ENCODE results near the gene HINT1. TPM values are rescaled to one million over a fixed set of nuclear protein-coding genes. Genes with fewer than 3 reads are reported as not detected.

HINT1 gene
- total and polyA plus RNA-seq, 7 donors, result 205 to 441 (median 280) TPM

DNA sequence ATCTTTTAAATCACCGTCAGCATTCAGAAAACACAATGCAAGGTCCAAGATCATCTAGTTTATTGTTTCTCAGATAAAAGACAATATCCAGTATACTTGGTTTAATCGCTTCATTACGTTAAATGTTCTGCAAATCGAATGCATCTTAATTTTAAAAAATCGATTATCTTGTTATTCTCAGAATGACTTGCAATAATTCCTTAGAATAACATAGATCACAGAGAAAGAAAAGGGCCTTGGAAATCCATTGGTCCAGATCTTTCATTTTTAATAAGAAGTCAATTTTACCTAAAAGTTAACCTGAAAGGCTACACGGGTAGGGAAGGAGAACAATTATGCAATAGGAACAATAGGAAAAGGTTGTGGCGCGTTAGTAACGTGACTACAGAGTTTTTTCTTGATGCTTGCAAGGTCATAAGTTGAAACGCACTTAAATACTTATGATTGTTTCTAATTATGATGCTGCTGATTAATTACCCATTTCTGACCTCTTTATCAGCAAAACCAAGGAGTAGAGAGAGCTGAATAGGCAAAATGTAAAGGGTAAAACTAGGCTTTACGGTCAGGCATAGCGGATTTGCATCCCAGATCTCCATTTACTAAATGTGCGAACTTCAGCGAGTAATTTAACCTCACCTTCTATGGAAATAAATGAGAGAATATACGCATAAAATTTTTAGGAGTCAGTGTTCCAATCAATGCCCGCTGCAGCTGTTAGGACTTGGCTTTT, 4.9 kb upstream of the HINT1 start:
- ATAC-seq, result no peak
- H3K4me3 ChIP-seq, result peak overlapping the region; percentile 84
- no peaks in the 10 kb centered on the region for H3K9me3 ChIP-seq
- intact Hi-C loops (cut with DNase I), result loop anchor here (2.0 to 10.0 kb wide), 3 partner anchors 92 to 245 kb away; partner anchors contain the start of gene CDC42SE2 (in 1 of the 2)
- no peak for DNase-seq
- WGBS, 3 donors, result 38 to 39% (median 38%) methylated on average over 16 of the region's 16 CpGs
- peak overlapping the region; percentile 85 for H3K27ac ChIP-seq
- TF ChIP-seq, protein P1, sequence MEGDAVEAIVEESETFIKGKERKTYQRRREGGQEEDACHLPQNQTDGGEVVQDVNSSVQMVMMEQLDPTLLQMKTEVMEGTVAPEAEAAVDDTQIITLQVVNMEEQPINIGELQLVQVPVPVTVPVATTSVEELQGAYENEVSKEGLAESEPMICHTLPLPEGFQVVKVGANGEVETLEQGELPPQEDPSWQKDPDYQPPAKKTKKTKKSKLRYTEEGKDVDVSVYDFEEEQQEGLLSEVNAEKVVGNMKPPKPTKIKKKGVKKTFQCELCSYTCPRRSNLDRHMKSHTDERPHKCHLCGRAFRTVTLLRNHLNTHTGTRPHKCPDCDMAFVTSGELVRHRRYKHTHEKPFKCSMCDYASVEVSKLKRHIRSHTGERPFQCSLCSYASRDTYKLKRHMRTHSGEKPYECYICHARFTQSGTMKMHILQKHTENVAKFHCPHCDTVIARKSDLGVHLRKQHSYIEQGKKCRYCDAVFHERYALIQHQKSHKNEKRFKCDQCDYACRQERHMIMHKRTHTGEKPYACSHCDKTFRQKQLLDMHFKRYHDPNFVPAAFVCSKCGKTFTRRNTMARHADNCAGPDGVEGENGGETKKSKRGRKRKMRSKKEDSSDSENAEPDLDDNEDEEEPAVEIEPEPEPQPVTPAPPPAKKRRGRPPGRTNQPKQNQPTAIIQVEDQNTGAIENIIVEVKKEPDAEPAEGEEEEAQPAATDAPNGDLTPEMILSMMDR (IDR thresholded peaks at IDR 0.05), result no peak
- H3K36me3 ChIP-seq (ENCODE audit: insufficient read depth in 1 of 2, low read depth in 1 of 2), result no peaks in the 10 kb centered on the region
- H3K27me3 ChIP-seq (ENCODE audit: insufficient read depth in 3 of 3, low read length in 2 of 3), result no peaks in the 10 kb centered on the region
- peaks cover 10% of the 10 kb centered on the region for H3K4me1 ChIP-seq

DNA sequence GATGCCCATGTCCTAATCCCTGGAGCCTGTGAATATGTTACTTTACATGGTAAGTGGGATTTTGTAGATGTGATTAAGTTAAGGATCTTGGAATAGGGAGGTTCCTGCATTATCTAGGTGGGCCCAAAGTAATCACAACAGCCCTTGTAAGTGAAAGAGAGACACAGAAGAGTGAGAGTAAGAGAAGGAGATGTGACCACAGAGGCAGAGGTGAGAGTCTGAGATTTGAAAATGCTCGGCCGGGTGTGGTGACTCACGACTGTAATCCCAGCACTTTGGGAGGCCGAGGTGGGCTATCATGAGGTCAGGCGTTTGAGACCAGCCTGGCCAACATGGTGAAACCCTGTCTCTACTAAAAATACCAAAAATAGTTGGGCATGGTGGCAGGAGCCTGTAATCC, 2.6 kb upstream of the HINT1 start:
- DNase-seq (no peak), ATAC-seq (no peak)
- H3K27me3 ChIP-seq (ENCODE audit: insufficient read depth in 3 of 3, low read length in 2 of 3), result no peaks in the 10 kb centered on the region
- intact Hi-C loops (cut with DNase I), result loop anchor here in 1 of 2 donors (10.0 kb wide), 1 partner anchor 247 kb away; no protein-coding TSS in a partner anchor
- H3K4me1 ChIP-seq, result peaks cover 22% of the 10 kb centered on the region
- 92 to 100% (median 94%) methylated on average over 5 of the region's 5 CpGs for WGBS, 3 donors
- H3K4me3 ChIP-seq, result no peak overlapping the region
- no peak overlapping the region for H3K27ac ChIP-seq
- H3K36me3 ChIP-seq (ENCODE audit: insufficient read depth in 1 of 2, low read depth in 1 of 2), result peaks cover 0 to 5% of the 10 kb centered on the region in 2 donors
- no peaks in the 10 kb centered on the region for H3K9me3 ChIP-seq
- TF ChIP-seq, protein P1 (IDR thresholded peaks at IDR 0.05), result no peak

DNA sequence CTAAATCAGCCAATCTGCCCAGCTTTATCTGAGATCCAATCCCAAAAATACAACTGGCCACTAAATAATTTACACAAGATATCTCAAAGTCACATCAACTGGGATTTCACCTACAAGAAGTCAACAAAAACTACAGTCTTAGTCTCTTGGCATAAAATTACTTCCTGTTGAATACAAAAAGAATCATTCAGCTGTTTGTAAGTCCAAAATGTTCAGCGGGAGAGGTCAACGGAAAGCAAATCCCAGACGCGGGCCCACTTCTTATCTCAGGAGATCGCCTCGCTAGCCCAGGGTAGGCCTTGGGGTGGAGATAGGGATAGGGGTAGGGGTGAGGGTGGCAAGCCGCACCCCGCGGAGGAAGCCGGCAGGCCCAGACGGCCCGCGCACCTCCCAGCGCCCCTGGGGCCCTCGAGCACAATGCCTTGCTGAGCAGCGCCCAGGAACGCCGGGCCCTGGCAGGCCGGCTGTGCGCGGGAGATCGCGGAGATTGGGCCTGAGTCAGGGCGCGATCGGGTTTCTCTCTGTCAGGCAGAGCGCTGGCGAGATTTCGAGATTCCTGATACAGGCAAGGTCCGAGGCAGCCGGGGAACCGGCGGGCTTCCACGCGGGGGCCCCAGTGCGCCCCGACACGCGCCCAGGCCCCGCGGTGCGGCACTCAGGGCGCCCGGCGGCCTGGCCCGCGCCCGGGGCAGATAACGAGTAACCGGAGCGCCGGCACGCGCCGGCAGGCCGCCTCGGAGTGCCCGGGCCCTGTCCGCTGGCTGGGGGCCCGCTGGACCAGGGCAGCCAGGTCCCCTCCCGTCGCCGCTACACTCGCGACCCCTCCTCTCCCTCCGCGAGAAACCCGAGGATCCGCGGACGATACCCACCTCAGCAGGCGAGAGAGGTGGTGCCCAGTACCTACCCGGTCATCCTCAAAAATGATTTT, 601 bp downstream of the HINT1 start:
- peak; percentile 80 to 88 for DNase-seq
- intact Hi-C loops (cut with DNase I), result loop anchor here (5.0 to 10.0 kb wide), 2 partner anchors 250 to 253 kb away; no protein-coding TSS in a partner anchor

More for the DNA sequence above, 601 bp downstream of the HINT1 start:
- peak overlapping the region; percentile 97 for H3K27ac ChIP-seq
- TF ChIP-seq, protein P1 (IDR thresholded peaks at IDR 0.05), result no peak
- peak; percentile 85 to 88 (median 86) for ATAC-seq
- 0 to 1% (median 0%) methylated on average over 32 to 73 of the region's 73 CpGs for whole genome bisulfite sequencing, 3 donors
- H3K9me3 ChIP-seq, result no peaks in the 10 kb centered on the region
- peak overlapping the region; percentile 85 for H3K4me3 ChIP-seq
- H3K27me3 ChIP-seq (ENCODE audit: insufficient read depth in 3 of 3, low read length in 2 of 3), result no peaks in the 10 kb centered on the region
- peaks cover 6 to 37% of the 10 kb centered on the region in 2 donors for H3K36me3 ChIP-seq (ENCODE audit: insufficient read depth in 1 of 2, low read depth in 1 of 2)
- peaks cover 13% of the 10 kb centered on the region for H3K4me1 ChIP-seq
